ENCODE results near the gene UBA6.

Gene UBA6

GRCh38 chr4:67604749-67605148 is 96.2 kb downstream of the UBA6 start:
- no peak for DNase-seq (ENCODE audit: insufficient read length, low spot score)
- FAIRE-seq, result no peak
- TF ChIP-seq TAF1 (IDR thresholded peaks at IDR 0.05; ENCODE audit: low read depth, low read length), result no peak
- no peak for TF ChIP-seq SPI1 (IDR thresholded peaks at IDR 0.05; ENCODE audit: low read depth, low read length)
- TF ChIP-seq POLR2A (IDR thresholded peaks at IDR 0.05; ENCODE audit: low read depth, low read length), result no peak
- TF ChIP-seq POU2F2 (IDR thresholded peaks at IDR 0.05; ENCODE audit: low read depth, low read length), result no peak
- TF ChIP-seq PAX5 (IDR thresholded peaks at IDR 0.05; ENCODE audit: insufficient read depth, low read length, severe bottlenecking), result no peak

GRCh38 chr4:67604029-67604381 is 97.0 kb downstream of the UBA6 start:
- TF ChIP-seq POLR2A (IDR thresholded peaks at IDR 0.05; ENCODE audit: low read depth, low read length) (no peak), SPI1 (IDR thresholded peaks at IDR 0.05; ENCODE audit: low read depth, low read length) (no peak), TAF1 (IDR thresholded peaks at IDR 0.05; ENCODE audit: low read depth, low read length) (no peak), POLR2AphosphoS5 (IDR thresholded peaks at IDR 0.05; ENCODE audit: low read depth, low read length) (no peak), POU2F2 (IDR thresholded peaks at IDR 0.05; ENCODE audit: low read depth, low read length) (no peak), PAX5 (IDR thresholded peaks at IDR 0.05; ENCODE audit: insufficient read depth, low read length, severe bottlenecking) (no peak)
- FAIRE-seq (no peak), DNase-seq (ENCODE audit: insufficient read length, low spot score) (no peak)

- DNase-seq (ENCODE audit: insufficient read length, low spot score) (no peak), FAIRE-seq (no peak)
- TF ChIP-seq POLR2AphosphoS5 (IDR thresholded peaks at IDR 0.05; ENCODE audit: low read depth, low read length) (no peak), PAX5 (IDR thresholded peaks at IDR 0.05; ENCODE audit: insufficient read depth, low read length, severe bottlenecking) (no peak), POLR2A (IDR thresholded peaks at IDR 0.05; ENCODE audit: low read depth, low read length) (no peak), POU2F2 (IDR thresholded peaks at IDR 0.05; ENCODE audit: low read depth, low read length) (no peak), SPI1 (IDR thresholded peaks at IDR 0.05; ENCODE audit: low read depth, low read length) (no peak), TAF1 (IDR thresholded peaks at IDR 0.05; ENCODE audit: low read depth, low read length) (no peak)
Measured at GRCh38 chr4:67603310-67604028, 97.5 kb downstream of the UBA6 start.

GRCh38 chr4:67593741-67594175 is 107.2 kb downstream of the UBA6 start:
- no peak for DNase-seq (ENCODE audit: insufficient read length, low spot score)
- TF ChIP-seq TAF1 (IDR thresholded peaks at IDR 0.05; ENCODE audit: low read depth, low read length), result no peak
- no peak for TF ChIP-seq SPI1 (IDR thresholded peaks at IDR 0.05; ENCODE audit: low read depth, low read length)
- no peak for TF ChIP-seq POLR2AphosphoS5 (IDR thresholded peaks at IDR 0.05; ENCODE audit: low read depth, low read length)
- no peak for TF ChIP-seq POLR2A (IDR thresholded peaks at IDR 0.05; ENCODE audit: low read depth, low read length)
- no peak for TF ChIP-seq PAX5 (IDR thresholded peaks at IDR 0.05; ENCODE audit: insufficient read depth, low read length, severe bottlenecking)
- no peak for FAIRE-seq

GRCh38 chr4:67587156-67587555 is 113.8 kb downstream of the UBA6 start:
- DNase-seq (ENCODE audit: insufficient read length, low spot score), result no peak
- no peak for TF ChIP-seq POU2F2 (IDR thresholded peaks at IDR 0.05; ENCODE audit: low read depth, low read length)
- no peak for TF ChIP-seq SPI1 (IDR thresholded peaks at IDR 0.05; ENCODE audit: low read depth, low read length)
- TF ChIP-seq POLR2A (IDR thresholded peaks at IDR 0.05; ENCODE audit: low read depth, low read length), result no peak
- TF ChIP-seq TAF1 (IDR thresholded peaks at IDR 0.05; ENCODE audit: low read depth, low read length), result no peak
- TF ChIP-seq POLR2AphosphoS5 (IDR thresholded peaks at IDR 0.05; ENCODE audit: low read depth, low read length), result no peak
- no peak for TF ChIP-seq PAX5 (IDR thresholded peaks at IDR 0.05; ENCODE audit: insufficient read depth, low read length, severe bottlenecking)
- no peak for FAIRE-seq

- DNase-seq (ENCODE audit: insufficient read length, low spot score), result no peak
- TF ChIP-seq SPI1 (IDR thresholded peaks at IDR 0.05; ENCODE audit: low read depth, low read length), result no peak
- TF ChIP-seq POU2F2 (IDR thresholded peaks at IDR 0.05; ENCODE audit: low read depth, low read length), result no peak
- no peak for TF ChIP-seq POLR2AphosphoS5 (IDR thresholded peaks at IDR 0.05; ENCODE audit: low read depth, low read length)
- TF ChIP-seq TAF1 (IDR thresholded peaks at IDR 0.05; ENCODE audit: low read depth, low read length), result no peak
- TF ChIP-seq POLR2A (IDR thresholded peaks at IDR 0.05; ENCODE audit: low read depth, low read length), result no peak
- no peak for TF ChIP-seq PAX5 (IDR thresholded peaks at IDR 0.05; ENCODE audit: insufficient read depth, low read length, severe bottlenecking)
- no peak for FAIRE-seq
Measured at GRCh38 chr4:67584496-67584895, 116.5 kb downstream of the UBA6 start.

- FAIRE-seq (no peak), DNase-seq (ENCODE audit: insufficient read length, low spot score) (no peak)
- TF ChIP-seq TAF1 (IDR thresholded peaks at IDR 0.05; ENCODE audit: low read depth, low read length), result no peak
- TF ChIP-seq POLR2A (IDR thresholded peaks at IDR 0.05; ENCODE audit: low read depth, low read length), result no peak
- TF ChIP-seq PAX5 (IDR thresholded peaks at IDR 0.05; ENCODE audit: insufficient read depth, low read length, severe bottlenecking), result no peak
- no peak for TF ChIP-seq SPI1 (IDR thresholded peaks at IDR 0.05; ENCODE audit: low read depth, low read length)
- TF ChIP-seq POU2F2 (IDR thresholded peaks at IDR 0.05; ENCODE audit: low read depth, low read length), result no peak
- no peak for TF ChIP-seq POLR2AphosphoS5 (IDR thresholded peaks at IDR 0.05; ENCODE audit: low read depth, low read length)
Measured at GRCh38 chr4:67581913-67582312, 119.0 kb downstream of the UBA6 start.

GRCh38 chr4:67581208-67581857 is 119.6 kb downstream of the UBA6 start:
- TF ChIP-seq PAX5 (IDR thresholded peaks at IDR 0.05; ENCODE audit: insufficient read depth, low read length, severe bottlenecking), result no peak
- peak; percentile 48 for TF ChIP-seq SPI1 (IDR thresholded peaks at IDR 0.05; ENCODE audit: low read depth, low read length)
- TF ChIP-seq POU2F2 (IDR thresholded peaks at IDR 0.05; ENCODE audit: low read depth, low read length), result no peak
- TF ChIP-seq POLR2A (IDR thresholded peaks at IDR 0.05; ENCODE audit: low read depth, low read length), result no peak
- no peak for TF ChIP-seq TAF1 (IDR thresholded peaks at IDR 0.05; ENCODE audit: low read depth, low read length)
- no peak for TF ChIP-seq POLR2AphosphoS5 (IDR thresholded peaks at IDR 0.05; ENCODE audit: low read depth, low read length)
- no peak for DNase-seq (ENCODE audit: insufficient read length, low spot score)
- peak; percentile 84 for FAIRE-seq

GRCh38 chr4:67580577-67580976 is 120.4 kb downstream of the UBA6 start:
- TF ChIP-seq POLR2AphosphoS5 (IDR thresholded peaks at IDR 0.05; ENCODE audit: low read depth, low read length) (no peak), POU2F2 (IDR thresholded peaks at IDR 0.05; ENCODE audit: low read depth, low read length) (no peak), SPI1 (IDR thresholded peaks at IDR 0.05; ENCODE audit: low read depth, low read length) (no peak), TAF1 (IDR thresholded peaks at IDR 0.05; ENCODE audit: low read depth, low read length) (no peak), POLR2A (IDR thresholded peaks at IDR 0.05; ENCODE audit: low read depth, low read length) (no peak), PAX5 (IDR thresholded peaks at IDR 0.05; ENCODE audit: insufficient read depth, low read length, severe bottlenecking) (no peak)
- FAIRE-seq (no peak), DNase-seq (ENCODE audit: insufficient read length, low spot score) (no peak)
